Skin of body (tissue), 2 donors: ENCODE data around the gene METRN. TPM values are rescaled to one million over a fixed set of nuclear protein-coding genes. Genes with fewer than 3 reads are reported as not detected.
"Not testable (repeated sequence)": the region's sequence is repeated elsewhere in the genome, so short reads cannot be mapped to it uniquely, and the experiment has no call there.

Experiments
- DNase-seq: peaks from one replicate; lab custom pipeline; 2025; lab: John Stamatoyannopoulos, UW
- total RNA-seq: library from RNA; depleted of rRNA; stranded (reverse); fragments of >200 nt; gene quantifications from one replicate; pipeline ENCODE4 v1.2.3, GENCODE V29; 2014

Gene METRN
- total RNA-seq, 1 donor from 2014 or later, result 6.2 TPM

GRCh38 chr16:691242-691641, 23.7 kb upstream of the METRN start:
- DNase-seq, result not testable (repeated sequence)

- DNase-seq, result no peak
Observed at GRCh38 chr16:692356-693108, 22.4 kb upstream of the METRN start.

DNA sequence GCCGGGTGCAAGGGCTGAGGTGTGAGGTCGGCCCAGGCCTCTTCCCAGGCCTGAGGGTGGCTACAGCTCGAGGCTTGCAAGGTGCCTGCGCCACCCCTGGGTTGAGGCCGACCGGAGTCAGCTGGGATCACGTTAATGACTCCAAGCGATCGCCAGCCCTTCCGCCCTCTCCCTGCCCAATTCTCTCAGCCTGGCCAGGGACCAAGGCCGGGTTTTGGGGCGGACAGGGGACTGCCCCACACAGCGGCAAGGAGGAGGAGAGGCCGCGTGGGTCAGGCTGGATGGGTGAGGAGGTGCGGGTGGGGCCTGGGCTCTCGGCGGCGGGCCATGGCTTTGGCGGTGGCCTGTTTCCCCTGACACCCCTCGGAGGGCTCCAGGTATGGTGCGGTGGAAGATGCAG, 21.6 kb upstream of the METRN start:
- DNase-seq, result no peak

DNA sequence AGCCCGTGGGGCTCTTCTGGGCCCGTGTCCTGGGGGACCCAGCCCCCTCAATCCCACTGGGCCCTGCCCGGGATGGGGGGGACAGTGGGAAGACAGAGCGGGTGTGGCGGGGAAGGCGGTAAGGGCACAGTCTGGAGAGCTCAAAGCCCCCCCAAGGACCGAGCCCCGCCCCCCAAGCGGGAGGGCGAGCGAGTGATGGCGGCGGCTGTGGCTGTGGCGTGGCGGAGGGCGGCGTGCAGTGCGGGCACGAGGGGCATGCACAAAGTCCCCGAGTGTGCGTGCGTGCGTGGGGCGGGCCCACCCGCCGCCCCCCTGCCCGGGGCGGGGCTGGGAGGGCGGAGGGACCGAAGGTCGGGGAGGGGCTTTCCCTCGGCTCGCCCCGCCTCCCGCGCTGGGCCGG, 21.2 kb upstream of the METRN start:
- no peak for DNase-seq

- no peak for DNase-seq
Observed at GRCh38 chr16:694187-694862, 20.6 kb upstream of the METRN start.

DNA sequence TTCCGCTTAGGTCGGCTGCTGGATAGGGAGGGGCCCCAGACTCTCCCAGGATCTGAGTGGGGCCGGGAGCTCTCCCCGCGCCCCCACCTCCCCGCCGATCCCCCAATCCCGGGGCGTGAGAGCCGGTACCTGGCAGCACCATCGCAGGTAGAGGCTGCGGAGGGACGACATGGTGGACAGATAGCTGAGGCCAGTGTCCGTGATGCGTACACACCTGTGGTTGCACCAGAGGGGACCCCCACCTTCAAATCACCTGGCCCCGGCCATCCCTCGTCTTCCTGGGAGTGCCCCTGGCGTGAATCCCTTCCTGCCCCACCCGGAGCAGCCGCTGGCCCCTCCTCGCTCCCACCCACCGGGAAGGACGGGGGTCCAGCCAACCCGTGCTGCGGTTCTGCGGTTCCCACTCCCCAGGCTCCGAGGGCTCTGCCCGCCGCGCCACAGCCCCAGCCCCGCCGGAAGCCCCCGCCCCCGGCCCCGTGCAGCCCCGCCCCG, 20.0 kb upstream of the METRN start:
- no peak for DNase-seq

GRCh38 chr16:695355-696089, 19.4 kb upstream of the METRN start:
- no peak for DNase-seq

DNA sequence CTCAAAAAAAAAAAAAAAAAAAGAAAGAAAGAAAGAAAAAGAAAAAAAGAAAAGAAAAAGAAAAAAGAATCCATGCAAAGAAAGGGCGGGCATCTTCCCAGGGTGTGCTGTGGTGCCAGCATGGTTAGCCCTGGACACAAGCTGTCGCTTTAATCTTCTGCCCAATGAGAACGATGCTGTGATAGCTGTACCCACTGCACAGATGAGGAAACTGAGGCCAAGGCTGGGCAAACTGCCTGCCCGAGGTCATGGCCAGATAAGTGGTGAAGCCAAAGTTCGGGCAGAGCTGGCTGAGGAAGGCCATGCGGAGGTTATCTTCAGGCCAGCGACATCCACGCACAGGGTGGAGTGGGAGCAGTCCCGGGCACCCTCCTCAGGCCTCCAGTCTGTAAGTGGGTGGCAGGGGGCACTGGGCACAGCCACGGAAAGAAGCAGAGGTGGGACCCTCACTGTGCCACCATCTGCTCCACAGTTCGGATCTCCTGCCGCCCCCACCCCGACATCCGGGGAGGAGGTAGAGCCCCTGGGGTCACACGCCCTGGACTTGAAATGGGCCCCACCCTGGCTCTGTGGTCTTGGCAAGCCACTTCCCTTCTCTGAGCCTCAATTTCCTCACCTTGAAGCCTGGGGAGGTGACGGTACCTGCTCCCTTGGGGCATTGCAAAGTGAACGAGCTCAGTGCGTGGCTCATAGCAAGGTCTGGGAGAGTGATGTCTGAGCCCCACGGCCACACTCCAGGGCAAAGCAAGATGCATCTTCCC, 15.8 kb upstream of the METRN start:
- no peak for DNase-seq

- DNase-seq, result no peak
Observed at GRCh38 chr16:700684-701584, 14.0 kb upstream of the METRN start.

DNA sequence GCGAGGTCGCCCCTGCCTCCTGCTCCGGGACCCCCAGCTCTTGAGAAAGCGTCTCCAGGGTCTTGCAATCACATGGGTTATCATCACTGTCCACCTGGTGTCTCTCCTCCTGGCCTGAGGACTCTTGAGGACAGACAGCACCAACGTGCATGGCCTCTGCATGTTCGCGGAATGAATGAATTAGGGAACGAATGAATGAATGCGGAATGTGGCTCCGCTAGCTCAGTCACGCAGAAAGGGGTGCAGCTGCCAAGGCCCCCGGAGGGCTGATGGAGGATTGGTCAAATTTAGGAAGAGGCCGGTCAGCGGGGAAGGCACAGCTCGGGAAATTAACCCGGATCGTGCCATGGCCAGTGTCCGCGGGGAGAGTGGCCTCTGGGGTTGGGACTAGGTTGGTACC, 12.6 kb upstream of the METRN start:
- no peak for DNase-seq

- no peak for DNase-seq
Observed at GRCh38 chr16:703406-703805, 11.5 kb upstream of the METRN start.

GRCh38 chr16:704047-704446, 10.9 kb upstream of the METRN start:
- no peak for DNase-seq

GRCh38 chr16:704552-705380, 10.2 kb upstream of the METRN start:
- no peak for DNase-seq

DNA sequence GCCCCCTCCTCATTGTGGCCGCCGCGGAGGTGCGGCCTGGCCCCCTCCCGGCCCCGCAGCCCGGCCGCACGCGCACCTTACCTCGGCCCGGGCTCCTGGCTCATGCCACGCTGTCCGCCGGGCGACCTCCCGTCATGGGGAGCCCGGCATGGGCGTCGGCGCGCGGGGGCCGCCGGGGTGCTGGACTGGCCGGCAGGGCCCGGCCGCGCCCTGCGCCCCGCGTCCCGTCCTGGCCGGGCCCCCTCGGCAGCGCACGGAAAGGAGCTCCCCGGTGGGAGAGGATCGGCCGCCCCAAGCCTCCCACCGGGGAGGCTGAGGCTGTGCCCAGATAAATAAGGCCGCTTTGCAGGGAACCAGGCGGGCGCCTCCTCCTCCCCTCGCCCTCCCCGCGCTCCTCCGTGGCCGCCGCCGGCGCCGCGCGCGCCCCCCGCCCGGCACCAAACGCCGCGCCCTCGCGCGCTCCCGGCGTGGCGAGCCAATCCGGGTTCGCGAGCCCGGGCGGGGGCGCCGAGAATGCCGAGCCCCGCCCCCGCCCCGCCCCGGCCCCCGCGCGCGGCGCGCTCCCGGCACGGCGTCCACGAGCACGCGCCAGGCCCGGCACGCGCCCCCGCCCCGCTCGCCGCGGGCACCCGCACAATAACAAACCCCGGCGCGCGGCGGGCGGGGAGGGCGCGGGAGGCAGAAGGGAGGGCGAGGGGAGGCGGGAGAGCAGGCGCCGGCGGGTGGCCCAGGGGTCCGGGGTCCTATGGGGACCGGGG, 9.3 kb upstream of the METRN start, which contains the start of gene FBXL16:
FBXL16 (minus strand) TSS at position 371 of the 758 bp plus-strand sequence. CDS start 8,396 bp downstream, outside the sequence.
- no peak for DNase-seq

- DNase-seq, result no peak
Observed at GRCh38 chr16:706189-707061, 8.5 kb upstream of the METRN start.

- DNase-seq, result no peak
Observed at GRCh38 chr16:707062-707538, 7.8 kb upstream of the METRN start.

GRCh38 chr16:708019-708418, 6.9 kb upstream of the METRN start:
- no peak for DNase-seq
